HepG2 (cell line): ENCODE data around the gene THSD4. TPM values are rescaled to one million over a fixed set of nuclear protein-coding genes. Genes with fewer than 3 reads are reported as not detected.
A peak's percentile ranks its signal among the peaks of the same experiment; 100 is the strongest.

ENCODE experiments used
- ATAC-seq: fragments of 200-7000 bp; cut with Tn5 transposase; 3 replicates; pipeline ENCODE4 v1.9.1; 2020; ENCODE audit warnings: mild to moderate bottlenecking, moderate library complexity
- BruUV-seq: library from RNA; stranded (reverse); fragments of 400-500 nt; replicated peaks from 2 replicates; lab custom pipeline; 2021; lab: Mats Ljungman, UMichigan
- CTCF ChIA-PET: fragments of 300-600 bp; formaldehyde crosslinking; extraction: SDS; loops from one replicate; lab custom pipeline; 2021; ENCODE audit warnings: low total read pairs, inconsistent platforms, low intra/inter-chr PET ratio; lab: Yijun Ruan, JAX
- POLR2A ChIA-PET: fragments of 350-600 bp; sonication (Branson Sonifier 250); formaldehyde crosslinking; loops from one replicate; lab custom pipeline; 2020; ENCODE audit warnings: antibody characterized with exemption, inconsistent platforms; lab: Yijun Ruan, JAX
- DNase-seq: peaks from one replicate; pipeline ENCODE4 v3.0.0-alpha.2; 2015; ENCODE audit warnings: low spot score
- FAIRE-seq: peaks from 3 replicates; lab custom pipeline; 2011; peaks lifted over from hg19 to GRCh38; lab: Jason Lieb, UNC
- H2AFZ ChIP-seq: one replicate; pipeline ENCODE4 v1.6.1; 2011; ENCODE audit warnings: low read length, inconsistent platforms
- H3K27ac ChIP-seq: fragments of 300-600 bp; 3 replicates; pipeline ENCODE4 v1.8.0; 2011; ENCODE audit warnings: mixed run types, mild to moderate bottlenecking, mixed read lengths, low read length, inconsistent platforms; ENCODE audit not compliant: insufficient read depth; ENCODE audit errors: extremely low read length
- H3K27me3 ChIP-seq, 2 experiments: fragments of 200-600 bp in 1 of 2; 2 replicates in 1 of 2; 3 replicates in 1 of 2; pipeline versions ENCODE4 v1.6.0 to v1.8.0; 2011; ENCODE audit warnings: low read length in 2 of 2, mild to moderate bottlenecking in 2 of 2, moderate library complexity in 2 of 2, inconsistent platforms in 1 of 2; ENCODE audit not compliant: insufficient read depth in 2 of 2, control insufficient read depth in 1 of 2
- H3K36me3 ChIP-seq, 2 experiments: fragments of 200-600 bp in 1 of 2; replicated peaks in 1 of 2; 2 replicates in 1 of 2; 3 replicates in 1 of 2; pipeline versions ENCODE4 v1.5.1 to v1.8.0; 2011; ENCODE audit warnings: low read length in 2 of 2, inconsistent platforms in 1 of 2; ENCODE audit not compliant: insufficient read depth in 2 of 2, control insufficient read depth in 1 of 2
- H3K4me1 ChIP-seq: 2 replicates; pipeline ENCODE4 v1.5.1; 2012; ENCODE audit warnings: low read length, inconsistent platforms; ENCODE audit not compliant: insufficient read depth
- H3K4me2 ChIP-seq: 2 replicates; pipeline ENCODE4 v1.6.0; 2011; ENCODE audit warnings: low read depth, low read length, inconsistent platforms
- H3K4me3 ChIP-seq, 3 experiments: fragments of 200-600 bp in 1 of 3; sonication (generic), shearing (Covaris generic) in 1 of 3; replicated peaks in 1 of 3; 2 replicates each; pipeline ENCODE4 v1.5.1; 2011 to 2016; ENCODE audit warnings: low read length in 3 of 3, inconsistent platforms in 2 of 3, low read depth in 2 of 3, mild to moderate bottlenecking in 2 of 3, control low read depth in 1 of 3, mixed read lengths in 1 of 3; ENCODE audit not compliant: insufficient read depth in 1 of 3
- H3K79me2 ChIP-seq: one replicate; pipeline ENCODE4 v1.6.1; 2011; ENCODE audit warnings: low read length, inconsistent platforms; ENCODE audit not compliant: insufficient read depth
- H3K9ac ChIP-seq: 2 replicates; pipeline ENCODE4 v1.6.0; 2011; ENCODE audit warnings: mild to moderate bottlenecking, low read depth, low read length, inconsistent platforms; ENCODE audit not compliant: insufficient read depth
- H3K9me3 ChIP-seq: 2 replicates; pipeline ENCODE4 v1.5.1; 2012; ENCODE audit warnings: mild to moderate bottlenecking, low read length
- H4K20me1 ChIP-seq: 2 replicates; pipeline ENCODE4 v1.6.0; 2011; ENCODE audit warnings: inconsistent platforms, mild to moderate bottlenecking, low read length, moderate library complexity; ENCODE audit not compliant: insufficient read depth
- ASH2L ChIP-seq: fragments of 300-600, 200-600 bp; sonication (generic); IDR thresholded peaks from 2 replicates; pipeline ENCODE4 v1.7.0; 2017; ENCODE audit warnings: low read depth, mild to moderate bottlenecking, moderate library complexity, mixed read lengths, low read length; ENCODE audit not compliant: insufficient read length
- GATAD2A ChIP-seq: IDR thresholded peaks from 2 replicates; pipeline ENCODE4 v1.6.1; 2016
- KDM6A ChIP-seq: IDR thresholded peaks from 2 replicates; pipeline ENCODE4 v1.6.1; 2016; ENCODE audit warnings: low read depth
- TCF7L2 ChIP-seq: IDR thresholded peaks from 2 replicates; pipeline ENCODE4 v1.6.1; 2011; ENCODE audit warnings: mild to moderate bottlenecking, low read depth, low read length, moderate library complexity
- THYN1 ChIP-seq: sonication (generic); formaldehyde crosslinking; IDR thresholded peaks from 2 replicates; pipeline ENCODE4 v1.8.1; 2023; ENCODE audit warnings: low read depth, mild to moderate bottlenecking, moderate library complexity, missing genetic modification reagents, borderline replicate concordance
- TP53 ChIP-seq: sonication (generic); formaldehyde crosslinking; conservative IDR thresholded peaks from 2 replicates; pipeline ENCODE4 v1.4.0; 2020; ENCODE audit warnings: missing genetic modification reagents
- ZNF263 ChIP-seq: sonication (generic); formaldehyde crosslinking; IDR thresholded peaks from 2 replicates; pipeline ENCODE4 v1.4.0; 2020; ENCODE audit warnings: missing genetic modification reagents
- ZNF564 ChIP-seq: sonication (generic); formaldehyde crosslinking; IDR thresholded peaks from 2 replicates; pipeline ENCODE4 v1.8.1; 2023; ENCODE audit warnings: mild to moderate bottlenecking, missing genetic modification reagents
- WGBS: methylation state at CpG from one replicate; pipeline ENCODE4 v1.1.6; 2017; ENCODE audit warnings: low lambda C conversion rate; 5-methylcytosine and 5-hydroxymethylcytosine counted together
- in situ Hi-C: cut with HindIII; loops from 2 replicates; pipeline ENCODE4 v1.10.0; 2017; ENCODE audit warnings: low pct_unique_long_range_greater_than_20kb; ENCODE audit not compliant: extremely low pct_ligation_motif_present
- intact Hi-C: fragments of 100-400 bp; cut with micrococcal nuclease; formaldehyde crosslinking; loops from one replicate; pipeline ENCODE4 v1.10.0; 2022; ENCODE audit not compliant: unreplicated experiment
- polyA plus RNA-seq, 8 experiments: library from polyadenylated mRNA; depleted of rRNA in 3 of 8; stranded (reverse) in 7 of 8; unstranded in 1 of 8; fragments of >200 nt; fragmentation: Illumina TruSeq in 4 of 8; extraction: Trizol in 4 of 8; gene quantifications; 2 replicates each; pipeline versions ENCODE4 v1.2.1 to v1.2.3, GENCODE V29; 2011 to 2016; ENCODE audit warnings: low read depth in 4 of 8, missing spikeins in 1 of 8, mixed read lengths in 1 of 8; ENCODE audit not compliant: insufficient read depth in 1 of 8
- total RNA-seq, 5 experiments: library from RNA; depleted of rRNA; stranded (reverse); fragments of >200 nt; fragmentation: Illumina TruSeq; extraction: Trizol; gene quantifications; 2 replicates each; pipeline ENCODE4 v1.2.3, GENCODE V29; 2016; ENCODE audit warnings: low read depth in 1 of 5

Gene THSD4
- total and polyA plus RNA-seq, 2 of the 13 experiments (the other 11 are each of a cell fraction or from before 2014, with no cell fraction given), result 0.07 to 0.21 TPM

DNA sequence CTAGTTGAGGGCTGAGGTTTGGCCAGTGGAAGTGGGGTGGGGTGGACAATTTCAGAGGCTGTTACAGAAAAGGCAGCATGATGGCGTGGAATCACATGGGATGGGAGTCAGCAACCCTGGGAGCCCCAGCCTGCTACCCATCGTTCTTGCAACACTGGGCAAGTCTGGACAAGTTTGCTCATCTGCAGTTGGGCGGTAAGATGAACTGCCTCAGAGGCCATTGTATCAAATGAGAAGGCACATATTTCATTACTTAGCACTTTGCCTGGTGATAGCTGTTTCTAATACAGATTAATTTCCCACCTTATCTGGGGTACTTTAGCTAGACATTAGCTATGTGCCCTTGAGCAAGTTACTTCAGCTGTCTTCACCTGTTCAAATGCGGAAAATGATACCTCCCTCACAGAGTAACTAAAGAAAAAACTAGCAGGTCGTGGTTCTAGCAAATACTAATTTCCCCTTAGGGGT is 248.9 kb downstream of the THSD4 start:
- Histone ChIP-seq H3K79me2 (no peaks in the 10 kb centered on the region), H2AFZ (no peak overlapping the region), H3K36me3 (no peaks in the 10 kb centered on the region), H3K9me3 (no peaks in the 10 kb centered on the region), H3K27ac (no peak overlapping the region), H3K4me2 (no peak overlapping the region), H3K4me3 (no peak overlapping the region), H3K9ac (no peak overlapping the region), H4K20me1 (no peaks in the 10 kb centered on the region), H3K4me1 (peaks cover 12% of the 10 kb centered on the region), H3K27me3 (no peaks in the 10 kb centered on the region)
- in situ Hi-C loops, result no loop called here
- CTCF ChIA-PET, result no interaction called here
- DNase-seq (no peak), FAIRE-seq (no peak), ATAC-seq (no peak)
- WGBS, result 34% methylated on average over 5 of the region's 5 CpGs
- no peak for TF ChIP-seq TCF7L2
- no peak for TF ChIP-seq GATAD2A (CRISPR knock-in tag)
- no peak for TF ChIP-seq ZNF564
- TF ChIP-seq ZNF263 (CRISPR knock-in tag), result no peak
- no peak for TF ChIP-seq THYN1 (CRISPR knock-in tag)
- peak; percentile 95 for TF ChIP-seq TP53 (CRISPR knock-in tag)
- POLR2A ChIA-PET, result no interaction called here
- no TSS peak for BruUV-seq
- intact Hi-C loops, result no loop called here

- H3K9ac ChIP-seq, result no peak overlapping the region
- no peak for DNase-seq
- TF ChIP-seq ASH2L (peak; percentile 36), KDM6A (CRISPR knock-in tag) (no peak)
- TF ChIP-seq, all 625 proteins: peak for 1
- TSS peak; percentile 63 for BruUV-seq
- Histone ChIP-seq H4K20me1 (no peaks in the 10 kb centered on the region), H3K4me1 (peaks cover 12% of the 10 kb centered on the region), H3K36me3 (no peaks in the 10 kb centered on the region), H3K27ac (peak overlapping the region; percentile 54), H3K4me3 (no peak overlapping the region), H2AFZ (no peak overlapping the region), H3K4me2 (peak overlapping the region; percentile 36; the same call in 1 of the 2 replicates), H3K79me2 (no peaks in the 10 kb centered on the region), H3K27me3 (no peaks in the 10 kb centered on the region), H3K9me3 (no peaks in the 10 kb centered on the region)
- in situ Hi-C loops, result no loop called here
- ATAC-seq, result peak; percentile 22; the same call in 1 of the 3 replicates
- intact Hi-C loops, result no loop called here
- POLR2A ChIA-PET, result no interaction called here
- CTCF ChIA-PET, result no interaction called here
- 38% methylated on average over 4 of the region's 4 CpGs for WGBS
- no peak for FAIRE-seq
Observed at GRCh38 chr15:71366522-71366921, 251.3 kb downstream of the THSD4 start.
